B cell (primary cell): ENCODE measurements around the gene FBLN5. TPM values are rescaled to one million over a fixed set of nuclear protein-coding genes. Genes with fewer than 3 reads are reported as not detected.

Experiments used
- ATAC-seq: fragments of 200-7000 bp; cut with Tn5 transposase; one replicate; pipeline ENCODE4 v1.10.0; 2021; ENCODE audit warnings: low read depth, mild to moderate bottlenecking, moderate number of reproducible peaks, moderate library complexity
- CTCF ChIA-PET: fragments of 350-600 bp; sonication (Branson Sonifier 250); formaldehyde crosslinking; loops from one replicate; lab custom pipeline; 2021; ENCODE audit warnings: antibody characterized with exemption, inconsistent platforms; lab: Charles Lee
- POLR2A ChIA-PET: fragments of 350-600 bp; sonication (Branson Sonifier 250); formaldehyde crosslinking; loops from one replicate; lab custom pipeline; 2021; ENCODE audit warnings: antibody characterized with exemption; lab: Charles Lee
- DNase-seq: peaks from one replicate; pipeline ENCODE4 v3.0.0; 2013
- H2AFZ ChIP-seq: 2 replicates; pipeline ENCODE4 v1.6.1; 2012; ENCODE audit warnings: mild to moderate bottlenecking, low read depth, low read length; ENCODE audit not compliant: insufficient read depth, poor library complexity, severe bottlenecking
- H3K27ac ChIP-seq, 2 donors: 1 replicate in 1 of 2; 2 replicates in 1 of 2; pipeline ENCODE4 v1.5.1; 2012 to 2013; ENCODE audit warnings: low read length in 2 of 2, mild to moderate bottlenecking in 2 of 2, moderate library complexity in 1 of 2
- H3K27me3 ChIP-seq, 4 experiments: fragments of 200-600 bp in 1 of 4; sonication (generic) in 1 of 4; replicated peaks in 1 of 4; 1 replicate in 2 of 4; 2 replicates in 2 of 4; pipeline versions ENCODE4 v1.6.1 to v1.7.0; 2013 to 2016; ENCODE audit warnings: low read length in 3 of 4, mild to moderate bottlenecking in 2 of 4, mixed read lengths in 1 of 4, moderate library complexity in 1 of 4; ENCODE audit not compliant: insufficient read depth in 4 of 4, control insufficient read depth in 3 of 4; ENCODE audit errors: control extremely low read depth in 1 of 4
- H3K36me3 ChIP-seq, 2 experiments: replicated peaks in 1 of 2; 1 replicate in 1 of 2; 2 replicates in 1 of 2; pipeline versions ENCODE4 v1.6.1 to v1.7.1; 2013; ENCODE audit warnings: low read length in 1 of 2; ENCODE audit not compliant: insufficient read depth in 2 of 2, control insufficient read depth in 1 of 2; ENCODE audit errors: control extremely low read depth in 1 of 2, extremely low read depth in 1 of 2
- H3K4me1 ChIP-seq, 2 donors: fragments of 200-600 bp in 1 of 2; sonication (generic) in 1 of 2; 1 replicate in 1 of 2; 2 replicates in 1 of 2; pipeline versions ENCODE4 v1.5.1 to v1.6.1; 2013 to 2017; ENCODE audit warnings: low read length in 2 of 2; ENCODE audit not compliant: control insufficient read depth in 2 of 2, insufficient read depth in 2 of 2
- H3K4me2 ChIP-seq: replicated peaks from 2 replicates; pipeline ENCODE3; 2012; ENCODE audit warnings: mild to moderate bottlenecking, low read depth, low read length; ENCODE audit not compliant: poor library complexity, severe bottlenecking
- H3K4me3 ChIP-seq, 5 experiments: fragments of 200-600 bp in 1 of 5; sonication (generic) in 1 of 5; 1 replicate in 3 of 5; 2 replicates in 2 of 5; pipeline versions ENCODE4 v1.5.1 to v1.7.0; 2011 to 2016; ENCODE audit warnings: low read length in 4 of 5, mild to moderate bottlenecking in 4 of 5, low read depth in 2 of 5, control low read depth in 1 of 5, moderate library complexity in 1 of 5; ENCODE audit not compliant: insufficient read depth in 1 of 5; ENCODE audit errors: control extremely low read depth in 1 of 5, extremely low read depth in 1 of 5
- H3K79me2 ChIP-seq: fragments of 200-600 bp; sonication (generic); one replicate; pipeline ENCODE4 v1.6.0; 2016; ENCODE audit warnings: low read length; ENCODE audit not compliant: control insufficient read depth, insufficient read depth
- H3K9ac ChIP-seq: fragments of 200-600 bp; sonication (generic); 2 replicates; pipeline ENCODE4 v1.6.1; 2017; ENCODE audit warnings: mild to moderate bottlenecking, low read length, moderate library complexity
- H3K9me3 ChIP-seq, 3 donors: one replicate each; pipeline versions ENCODE4 v1.6.1 to v1.7.1; 2013; ENCODE audit warnings: low read length in 2 of 3; ENCODE audit not compliant: control insufficient read depth in 2 of 3, insufficient read depth in 1 of 3; ENCODE audit errors: control extremely low read depth in 1 of 3
- H4K20me1 ChIP-seq: 2 replicates; pipeline ENCODE4 v1.6.0; 2012; ENCODE audit warnings: mild to moderate bottlenecking, low read length; ENCODE audit not compliant: insufficient read depth, control insufficient read depth, poor library complexity, severe bottlenecking
- H3K27ac Mint-ChIP-seq: one replicate; pipeline ENCODE4 v1.8.0; 2021; ENCODE audit warnings: mixed read lengths
- H3K27me3 Mint-ChIP-seq: one replicate; pipeline ENCODE4 v1.8.0; 2021; ENCODE audit warnings: mixed read lengths
- H3K4me1 Mint-ChIP-seq: one replicate; pipeline ENCODE4 v1.8.0; 2021; ENCODE audit warnings: mixed read lengths
- H3K4me3 Mint-ChIP-seq: one replicate; pipeline ENCODE4 v1.8.0; 2021; ENCODE audit warnings: mixed read lengths
- H3K9me3 Mint-ChIP-seq: one replicate; pipeline ENCODE4 v1.8.0; 2022; ENCODE audit warnings: mixed read lengths; ENCODE audit not compliant: insufficient read depth
- CTCF ChIP-seq: fragments of 200-600 bp; IDR thresholded peaks from one replicate; pipeline ENCODE4 v1.8.0; 2022; ENCODE audit warnings: antibody characterized with exemption, mild to moderate bottlenecking
- EZH2 ChIP-seq: IDR thresholded peaks from 2 replicates; pipeline ENCODE4 v1.6.1; 2012; ENCODE audit warnings: borderline replicate concordance, low read depth, mild to moderate bottlenecking, moderate library complexity, low read length; ENCODE audit not compliant: insufficient read depth, poor library complexity, severe bottlenecking
- WGBS: methylation state at CpG from one replicate; pipeline ENCODE4 v1.1.5; 2013; ENCODE audit warnings: missing lambda C conversion rate; ENCODE audit not compliant: insufficient coverage; 5-methylcytosine and 5-hydroxymethylcytosine counted together
- intact Hi-C: fragments of 100-400 bp; cut with micrococcal nuclease; formaldehyde crosslinking; loops from one replicate; pipeline ENCODE4 v1.10.0; 2022
- polyA plus RNA-seq: library from polyadenylated mRNA; depleted of rRNA; stranded (reverse); fragments of >200 nt; gene quantifications from 2 replicates; pipeline ENCODE4 v1.2.3, GENCODE V29; 2012
- total RNA-seq, 2 donors: library from RNA; stranded (reverse); fragments of 120-200 nt in 1 of 2; gene quantifications; 1 replicate in 1 of 2; 2 replicates in 1 of 2; pipeline versions ENCODE4 v1.2.3 to v1.2.4, GENCODE V29; 2013 to 2022

FBLN5 gene
- total and polyA plus RNA-seq, 2 donors (not counting 1 experiment from before 2014, with no cell fraction given): 0.31 to 0.37 TPM

GRCh38 chr14:91910196-91910595 is 37.3 kb downstream of the FBLN5 start:
- no peak overlapping the region for H3K9ac ChIP-seq
- intact Hi-C loops: loop anchor here (2.0 to 5.0 kb wide), 2 partner anchors 38 to 73 kb away; no protein-coding TSS in a partner anchor
- no peak overlapping the region for H3K27ac ChIP-seq
- H2AFZ ChIP-seq: no peak overlapping the region
- peaks cover 18% of the 10 kb centered on the region for H3K27me3 Mint-ChIP-seq
- H3K9me3 Mint-ChIP-seq: no peaks in the 10 kb centered on the region
- H4K20me1 ChIP-seq: no peaks in the 10 kb centered on the region
- no peaks in the 10 kb centered on the region for H3K36me3 ChIP-seq
- ATAC-seq: no peak
- POLR2A ChIA-PET: no interaction called here
- H3K4me2 ChIP-seq: no peak overlapping the region
- H3K4me3 Mint-ChIP-seq: no peak overlapping the region
- TF ChIP-seq CTCF (no peak), EZH2 (no peak)
- peaks cover 0 to 10% (median 0%) of the 10 kb centered on the region in 3 donors for H3K9me3 ChIP-seq
- CTCF ChIA-PET: interaction anchor here (2.7 kb wide), 1 partner anchor 87 kb away, joined by 11 read pairs; no protein-coding TSS in a partner anchor
- H3K4me3 ChIP-seq: no peak overlapping the region
- peaks cover 0 to 5% (median 0%) of the 10 kb centered on the region in 4 experiments for H3K27me3 ChIP-seq
- WGBS: 100% methylated on average over 3 of the region's 9 CpGs
- no peaks in the 10 kb centered on the region for H3K79me2 ChIP-seq
- H3K4me1 ChIP-seq: peaks cover 12 to 14% of the 10 kb centered on the region in 2 donors
- no peak overlapping the region for H3K27ac Mint-ChIP-seq
- no peak for DNase-seq
- peaks cover 16% of the 10 kb centered on the region for H3K4me1 Mint-ChIP-seq

- Histone ChIP-seq H3K4me2 (no peak overlapping the region), H3K4me3 (no peak overlapping the region), H2AFZ (no peak overlapping the region), H4K20me1 (no peaks in the 10 kb centered on the region), H3K36me3 (no peaks in the 10 kb centered on the region), H3K27me3 (peaks cover 0 to 5% (median 0%) of the 10 kb centered on the region in 4 experiments), H3K9me3 (peaks cover 0 to 10% (median 0%) of the 10 kb centered on the region in 3 donors), H3K9ac (no peak overlapping the region), H3K4me1 (peaks cover 4 to 5% of the 10 kb centered on the region in 2 donors), H3K27ac (no peak overlapping the region), H3K79me2 (no peaks in the 10 kb centered on the region)
- Mint-ChIP-seq H3K4me3 (no peak overlapping the region), H3K9me3 (no peaks in the 10 kb centered on the region), H3K27me3 (peaks cover 31% of the 10 kb centered on the region), H3K4me1 (peaks cover 9% of the 10 kb centered on the region), H3K27ac (no peak overlapping the region)
- ATAC-seq (no peak), DNase-seq (no peak)
- intact Hi-C loops: no loop called here
- ChIA-PET CTCF (no interaction called here), POLR2A (no interaction called here)
- TF ChIP-seq EZH2: no peak
- TF ChIP-seq CTCF: no peak
- WGBS: 100% methylated on average over 1 of the region's 2 CpGs
Measured at GRCh38 chr14:91906374-91906773, 41.1 kb downstream of the FBLN5 start.
